K562 (cell line): Measurements from ENCODE around the gene CRELD2. TPM values are rescaled to one million over a fixed set of nuclear protein-coding genes. Genes with fewer than 3 reads are reported as not detected.

Experiments used
- ETV1 ChIP-seq: fragments of 450-650 bp; conservative IDR thresholded peaks from 2 replicates; pipeline ENCODE4 v1.6.1; 2016; ENCODE audit warnings: missing genetic modification characterization, control low read depth, low read depth, missing compliant biosample characterization
- HNRNPL ChIP-seq: fragments of 200-400 bp; formaldehyde crosslinking; IDR thresholded peaks from 2 replicates; pipeline ENCODE4 v1.6.1; 2017; ENCODE audit warnings: low read depth, mild to moderate bottlenecking, low read length
- NCOR1 ChIP-seq: fragments of 450-650 bp; IDR thresholded peaks from 2 replicates; pipeline ENCODE4 v1.6.1; 2016; ENCODE audit warnings: mild to moderate bottlenecking, moderate library complexity
- OTX1 ChIP-seq: fragments of 450-650 bp; formaldehyde crosslinking; IDR thresholded peaks from 2 replicates; pipeline ENCODE4 v1.4.0; 2022; ENCODE audit warnings: mild to moderate bottlenecking
- RBM34 ChIP-seq: fragments of 200-400 bp; formaldehyde crosslinking; IDR thresholded peaks from 2 replicates; pipeline ENCODE4 v1.6.1; 2018; ENCODE audit warnings: low read length, borderline replicate concordance; ENCODE audit not compliant: insufficient read depth
- ZNF217 ChIP-seq: sonication (generic); formaldehyde crosslinking; IDR thresholded peaks from 2 replicates; pipeline ENCODE4 v1.8.0; 2022; ENCODE audit warnings: mild to moderate bottlenecking, missing genetic modification reagents
- ZNF507 ChIP-seq: conservative IDR thresholded peaks from 2 replicates; pipeline ENCODE4 v1.6.1; 2017; ENCODE audit warnings: missing genetic modification characterization, missing compliant biosample characterization
- polyA plus RNA-seq, 8 experiments: library from polyadenylated mRNA; depleted of rRNA in 4 of 8; stranded (reverse) in 5 of 8; unstranded in 3 of 8; fragments of >200 nt; fragmentation: Nextera tagmentation in 2 of 8; fragmentation: Illumina TruSeq in 1 of 8; extraction: Ambion mirVana in 2 of 8; extraction: Trizol in 1 of 8; gene quantifications; 2 replicates each; pipeline versions ENCODE4 v1.2.1 to v1.2.3, GENCODE V29; 2011 to 2014; ENCODE audit warnings: inconsistent platforms in 1 of 8, missing spikeins in 1 of 8
- total RNA-seq, 7 experiments: library from RNA; depleted of rRNA in 6 of 7; stranded (reverse); fragments of >200 nt in 6 of 7; fragmentation: Illumina TruSeq in 2 of 7; extraction: Trizol in 2 of 7; gene quantifications; 2 replicates each; pipeline versions ENCODE4 v1.2.1 to v1.2.3, GENCODE V29; 2011 to 2021; ENCODE audit warnings: low replicate concordance in 1 of 7
- TF ChIP-seq, protein P1 (sequence below): sonication (generic); formaldehyde crosslinking; IDR thresholded peaks from 2 replicates; pipeline ENCODE4 v1.8.1; 2023; ENCODE audit warnings: missing genetic modification reagents, mild to moderate bottlenecking, borderline replicate concordance
- TF ChIP-seq, protein P2 (sequence below): fragments of 250-450 bp; sonication (Bioruptor Pico); IDR thresholded peaks from 2 replicates; pipeline ENCODE4 v1.5.0; 2021; ENCODE audit warnings: mild to moderate bottlenecking, moderate library complexity
- TF ChIP-seq, protein P3 (sequence below): fragments of 450-650 bp; IDR thresholded peaks from 2 replicates; pipeline ENCODE4 v1.6.1; 2016; ENCODE audit warnings: low read depth

CRELD2 gene
- total and polyA plus RNA-seq, 9 of the 15 experiments (the other 6 are each of a cell fraction or from before 2014, with no cell fraction given), result 0.96 to 25.3 (median 8.8) TPM

DNA sequence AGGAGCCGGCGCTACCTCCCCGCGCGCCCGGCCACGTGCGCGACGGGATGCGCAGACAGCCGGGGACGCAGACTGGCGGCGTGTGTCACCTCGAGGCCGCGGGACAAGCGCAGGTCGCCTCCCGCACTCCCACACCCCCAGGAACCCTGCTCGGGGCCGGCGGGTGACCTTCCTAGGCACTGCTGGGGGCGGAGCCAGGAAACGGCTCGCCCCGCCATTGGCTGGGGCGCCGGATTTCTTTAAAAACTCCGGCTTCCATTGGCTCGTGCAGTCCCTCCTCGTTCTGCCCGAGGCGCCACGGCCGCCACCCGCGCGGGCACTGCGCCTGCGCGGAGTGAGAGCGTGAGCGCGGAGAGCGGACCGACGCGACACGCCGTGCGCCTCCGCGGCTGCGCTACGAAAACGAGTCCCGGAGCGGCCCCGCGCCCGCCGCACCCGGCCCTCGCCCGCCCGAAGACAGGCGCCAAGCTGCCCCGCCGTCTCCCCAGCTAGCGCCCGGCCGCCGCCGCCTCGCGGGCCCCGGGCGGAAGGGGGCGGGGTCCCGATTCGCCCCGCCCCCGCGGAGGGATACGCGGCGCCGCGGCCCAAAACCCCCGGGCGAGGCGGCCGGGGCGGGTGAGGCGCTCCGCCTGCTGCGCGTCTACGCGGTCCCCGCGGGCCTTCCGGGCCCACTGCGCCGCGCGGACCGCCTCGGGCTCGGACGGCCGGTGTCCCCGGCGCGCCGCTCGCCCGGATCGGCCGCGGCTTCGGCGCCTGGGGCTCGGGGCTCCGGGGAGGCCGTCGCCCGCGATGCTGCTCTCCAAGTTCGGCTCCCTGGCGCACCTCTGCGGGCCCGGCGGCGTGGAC lies 41.9 kb downstream of the CRELD2 start, which contains the start of gene PIM3 (continued):
- TF ChIP-seq OTX1 (CRISPR knock-in tag), result no peak
- TF ChIP-seq NCOR1, result peak; percentile 23; the same call in 1 of the 2 replicates
- TF ChIP-seq HNRNPL, result no peak; the same call in 1 of the 2 replicates
- TF ChIP-seq RBM34, result no peak
- TF ChIP-seq ZNF217, result no peak
- TF ChIP-seq ETV1 (tag), result peak; percentile 78
- TF ChIP-seq, protein P1, sequence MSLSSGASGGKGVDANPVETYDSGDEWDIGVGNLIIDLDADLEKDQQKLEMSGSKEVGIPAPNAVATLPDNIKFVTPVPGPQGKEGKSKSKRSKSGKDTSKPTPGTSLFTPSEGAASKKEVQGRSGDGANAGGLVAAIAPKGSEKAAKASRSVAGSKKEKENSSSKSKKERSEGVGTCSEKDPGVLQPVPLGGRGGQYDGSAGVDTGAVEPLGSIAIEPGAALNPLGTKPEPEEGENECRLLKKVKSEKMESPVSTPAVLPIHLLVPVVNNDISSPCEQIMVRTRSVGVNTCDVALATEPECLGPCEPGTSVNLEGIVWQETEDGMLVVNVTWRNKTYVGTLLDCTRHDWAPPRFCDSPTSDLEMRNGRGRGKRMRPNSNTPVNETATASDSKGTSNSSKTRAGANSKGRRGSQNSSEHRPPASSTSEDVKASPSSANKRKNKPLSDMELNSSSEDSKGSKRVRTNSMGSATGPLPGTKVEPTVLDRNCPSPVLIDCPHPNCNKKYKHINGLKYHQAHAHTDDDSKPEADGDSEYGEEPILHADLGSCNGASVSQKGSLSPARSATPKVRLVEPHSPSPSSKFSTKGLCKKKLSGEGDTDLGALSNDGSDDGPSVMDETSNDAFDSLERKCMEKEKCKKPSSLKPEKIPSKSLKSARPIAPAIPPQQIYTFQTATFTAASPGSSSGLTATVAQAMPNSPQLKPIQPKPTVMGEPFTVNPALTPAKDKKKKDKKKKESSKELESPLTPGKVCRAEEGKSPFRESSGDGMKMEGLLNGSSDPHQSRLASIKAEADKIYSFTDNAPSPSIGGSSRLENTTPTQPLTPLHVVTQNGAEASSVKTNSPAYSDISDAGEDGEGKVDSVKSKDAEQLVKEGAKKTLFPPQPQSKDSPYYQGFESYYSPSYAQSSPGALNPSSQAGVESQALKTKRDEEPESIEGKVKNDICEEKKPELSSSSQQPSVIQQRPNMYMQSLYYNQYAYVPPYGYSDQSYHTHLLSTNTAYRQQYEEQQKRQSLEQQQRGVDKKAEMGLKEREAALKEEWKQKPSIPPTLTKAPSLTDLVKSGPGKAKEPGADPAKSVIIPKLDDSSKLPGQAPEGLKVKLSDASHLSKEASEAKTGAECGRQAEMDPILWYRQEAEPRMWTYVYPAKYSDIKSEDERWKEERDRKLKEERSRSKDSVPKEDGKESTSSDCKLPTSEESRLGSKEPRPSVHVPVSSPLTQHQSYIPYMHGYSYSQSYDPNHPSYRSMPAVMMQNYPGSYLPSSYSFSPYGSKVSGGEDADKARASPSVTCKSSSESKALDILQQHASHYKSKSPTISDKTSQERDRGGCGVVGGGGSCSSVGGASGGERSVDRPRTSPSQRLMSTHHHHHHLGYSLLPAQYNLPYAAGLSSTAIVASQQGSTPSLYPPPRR, result no peak
- TF ChIP-seq, protein P2, sequence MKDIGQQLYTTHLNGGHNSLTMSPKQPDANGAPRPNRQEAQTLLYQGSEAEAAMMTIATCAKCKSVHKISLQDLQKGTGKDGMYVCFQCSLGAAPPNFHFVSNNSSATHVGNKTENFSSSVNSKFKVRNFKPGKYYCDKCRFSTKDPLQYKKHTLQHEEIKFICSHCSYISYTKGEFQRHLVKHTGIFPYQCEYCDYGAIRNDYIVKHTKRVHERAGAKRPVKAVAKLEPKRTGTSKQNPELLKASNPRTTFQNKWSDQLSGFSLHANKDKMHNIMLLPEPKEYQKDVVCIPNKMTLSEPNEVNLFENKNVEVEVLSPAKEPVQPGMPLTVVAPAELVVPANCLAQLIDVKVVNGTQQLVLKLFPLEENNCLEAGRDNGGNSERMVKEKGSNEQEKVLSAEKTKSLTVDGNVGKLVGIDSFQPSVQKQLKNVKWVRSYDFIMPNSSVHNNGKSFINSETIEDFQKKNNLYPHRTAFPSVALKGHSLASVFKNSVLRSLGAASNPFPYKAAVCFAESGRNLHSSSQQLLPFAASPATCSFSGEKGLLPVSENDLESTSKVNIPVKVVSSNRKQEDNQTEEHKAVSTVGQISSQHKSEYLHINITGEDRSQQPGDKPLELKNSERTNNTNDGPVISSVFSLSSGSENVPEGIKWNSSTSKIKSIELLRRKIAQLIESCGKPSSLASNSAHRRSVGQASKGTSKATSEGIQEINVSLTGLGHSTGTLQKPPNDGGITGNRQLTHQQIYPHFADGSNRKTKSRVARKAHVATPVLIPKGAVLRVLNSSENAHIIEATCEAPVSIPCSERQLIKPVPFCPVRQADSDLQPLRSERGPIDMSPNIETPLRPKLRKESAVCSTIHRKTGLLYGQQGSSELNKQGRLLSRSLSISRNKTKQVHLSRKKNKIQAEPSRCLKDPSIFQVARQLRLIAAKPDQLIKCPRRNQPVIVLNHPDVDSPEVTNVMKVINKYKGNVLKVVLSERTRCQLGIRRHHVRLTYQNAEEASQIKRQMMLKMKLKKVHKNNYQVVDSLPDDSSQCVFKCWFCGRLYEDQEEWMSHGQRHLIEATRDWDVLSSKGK (CRISPR knock-in tag), result no peak
- TF ChIP-seq, protein P3, sequence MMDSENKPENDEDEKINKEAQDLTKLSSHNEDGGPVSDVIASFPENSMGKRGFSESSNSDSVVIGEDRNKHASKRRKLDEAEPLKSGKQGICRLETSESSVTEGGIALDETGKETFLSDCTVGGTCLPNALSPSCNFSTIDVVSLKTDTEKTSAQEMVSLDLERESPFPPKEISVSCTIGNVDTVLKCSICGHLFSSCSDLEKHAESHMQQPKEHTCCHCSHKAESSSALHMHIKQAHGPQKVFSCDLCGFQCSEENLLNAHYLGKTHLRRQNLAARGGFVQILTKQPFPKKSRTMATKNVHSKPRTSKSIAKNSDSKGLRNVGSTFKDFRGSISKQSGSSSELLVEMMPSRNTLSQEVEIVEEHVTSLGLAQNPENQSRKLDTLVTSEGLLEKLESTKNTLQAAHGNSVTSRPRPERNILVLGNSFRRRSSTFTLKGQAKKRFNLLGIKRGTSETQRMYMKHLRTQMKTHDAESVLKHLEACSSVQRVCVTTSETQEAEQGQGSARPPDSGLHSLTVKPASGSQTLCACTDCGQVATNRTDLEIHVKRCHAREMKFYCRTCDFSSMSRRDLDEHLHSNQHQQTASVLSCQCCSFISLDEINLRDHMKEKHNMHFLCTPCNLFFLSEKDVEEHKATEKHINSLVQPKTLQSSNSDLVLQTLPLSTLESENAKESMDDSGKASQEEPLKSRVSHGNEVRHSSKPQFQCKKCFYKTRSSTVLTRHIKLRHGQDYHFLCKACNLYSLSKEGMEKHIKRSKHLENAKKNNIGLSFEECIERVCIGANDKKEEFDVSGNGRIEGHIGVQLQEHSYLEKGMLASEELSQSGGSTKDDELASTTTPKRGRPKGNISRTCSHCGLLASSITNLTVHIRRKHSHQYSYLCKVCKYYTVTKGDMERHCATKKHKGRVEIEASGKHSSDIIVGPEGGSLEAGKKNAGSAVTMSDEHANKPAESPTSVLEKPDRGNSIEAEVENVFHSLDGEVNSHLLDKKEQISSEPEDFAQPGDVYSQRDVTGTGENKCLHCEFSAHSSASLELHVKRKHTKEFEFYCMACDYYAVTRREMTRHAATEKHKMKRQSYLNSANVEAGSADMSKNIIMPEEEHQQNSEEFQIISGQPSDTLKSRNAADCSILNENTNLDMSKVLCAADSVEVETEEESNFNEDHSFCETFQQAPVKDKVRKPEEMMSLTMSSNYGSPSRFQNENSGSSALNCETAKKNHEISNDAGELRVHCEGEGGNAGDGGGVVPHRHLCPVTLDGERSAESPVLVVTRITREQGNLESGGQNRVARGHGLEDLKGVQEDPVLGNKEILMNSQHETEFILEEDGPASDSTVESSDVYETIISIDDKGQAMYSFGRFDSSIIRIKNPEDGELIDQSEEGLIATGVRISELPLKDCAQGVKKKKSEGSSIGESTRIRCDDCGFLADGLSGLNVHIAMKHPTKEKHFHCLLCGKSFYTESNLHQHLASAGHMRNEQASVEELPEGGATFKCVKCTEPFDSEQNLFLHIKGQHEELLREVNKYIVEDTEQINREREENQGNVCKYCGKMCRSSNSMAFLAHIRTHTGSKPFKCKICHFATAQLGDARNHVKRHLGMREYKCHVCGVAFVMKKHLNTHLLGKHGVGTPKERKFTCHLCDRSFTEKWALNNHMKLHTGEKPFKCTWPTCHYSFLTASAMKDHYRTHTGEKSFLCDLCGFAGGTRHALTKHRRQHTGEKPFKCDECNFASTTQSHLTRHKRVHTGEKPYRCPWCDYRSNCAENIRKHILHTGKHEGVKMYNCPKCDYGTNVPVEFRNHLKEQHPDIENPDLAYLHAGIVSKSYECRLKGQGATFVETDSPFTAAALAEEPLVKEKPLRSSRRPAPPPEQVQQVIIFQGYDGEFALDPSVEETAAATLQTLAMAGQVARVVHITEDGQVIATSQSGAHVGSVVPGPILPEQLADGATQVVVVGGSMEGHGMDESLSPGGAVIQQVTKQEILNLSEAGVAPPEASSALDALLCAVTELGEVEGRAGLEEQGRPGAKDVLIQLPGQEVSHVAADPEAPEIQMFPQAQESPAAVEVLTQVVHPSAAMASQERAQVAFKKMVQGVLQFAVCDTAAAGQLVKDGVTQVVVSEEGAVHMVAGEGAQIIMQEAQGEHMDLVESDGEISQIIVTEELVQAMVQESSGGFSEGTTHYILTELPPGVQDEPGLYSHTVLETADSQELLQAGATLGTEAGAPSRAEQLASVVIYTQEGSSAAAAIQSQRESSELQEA, result no peak
- no peak for TF ChIP-seq ZNF507 (tag)
